GM12892 (cell line): ENCODE data around the gene ACAP3.

Experiments used
- DNase-seq: peaks from one replicate; pipeline ENCODE4 v3.0.0; 2011; ENCODE audit not compliant: insufficient read length
- FAIRE-seq: peaks from 2 replicates; lab custom pipeline; 2011; peaks lifted over from hg19 to GRCh38; lab: Jason Lieb, UNC
- POLR2A ChIP-seq: IDR thresholded peaks from 2 replicates; pipeline ENCODE4 v1.6.1; 2011; ENCODE audit warnings: low read depth, low read length, control low read depth
- POLR2AphosphoS5 ChIP-seq: IDR thresholded peaks from 2 replicates; pipeline ENCODE4 v1.6.1; 2011; ENCODE audit warnings: low read depth, low read length, control low read depth
- TAF1 ChIP-seq: IDR thresholded peaks from 2 replicates; pipeline ENCODE4 v1.6.1; 2011; ENCODE audit warnings: low read depth, mild to moderate bottlenecking, control low read depth, low read length, borderline replicate concordance

Gene ACAP3

GRCh38 chr1:1285102-1285571 lies 22.6 kb downstream of the ACAP3 start:
- DNase-seq (no peak), FAIRE-seq (no peak)
- TF ChIP-seq POLR2AphosphoS5 (no peak), POLR2A (no peak), TAF1 (no peak)

DNA sequence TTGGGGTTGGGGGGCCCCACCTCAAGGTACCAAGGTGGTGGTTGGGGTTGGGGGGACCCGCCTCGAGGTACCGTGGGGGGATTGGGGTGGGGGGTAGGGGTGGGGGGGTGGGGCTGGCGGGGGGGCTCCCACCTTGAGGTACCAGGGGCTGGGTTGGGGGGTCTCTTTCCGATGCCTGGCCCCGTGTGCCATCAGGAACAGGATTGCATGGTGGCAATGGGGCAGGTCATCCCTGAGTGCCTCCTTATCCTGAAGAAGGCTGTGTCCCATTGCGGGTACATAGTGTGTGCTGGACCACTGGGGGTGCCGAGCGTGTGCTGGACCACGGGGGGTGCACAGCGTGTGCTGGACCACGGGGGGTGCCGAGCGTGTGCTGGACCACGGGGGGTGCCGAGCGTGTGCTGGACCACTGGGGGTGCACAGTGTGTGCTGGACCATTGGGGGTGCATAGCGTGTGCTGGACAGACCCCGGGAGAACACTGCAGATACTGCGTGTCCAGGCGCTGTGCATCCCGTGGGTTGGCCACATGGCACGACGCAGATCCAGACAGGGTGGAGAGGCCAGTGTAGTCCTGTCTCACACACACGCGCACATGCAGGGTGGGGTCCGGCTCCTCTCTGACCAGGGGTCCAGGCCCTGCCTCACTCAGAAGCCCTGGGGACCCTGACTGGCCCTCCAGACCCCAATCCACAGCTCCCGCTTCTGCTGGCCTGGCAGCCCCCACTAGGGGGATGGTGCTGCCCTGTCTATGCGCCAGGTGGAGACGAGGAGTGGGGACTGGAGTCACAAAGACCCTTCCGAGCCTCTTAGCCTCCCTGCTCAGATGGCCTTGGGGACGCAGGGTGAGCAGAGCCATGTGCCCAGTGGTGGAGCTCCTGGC lies 23.3 kb downstream of the ACAP3 start:
- FAIRE-seq: no peak
- DNase-seq: no peak
- no peak for TF ChIP-seq POLR2A
- no peak for TF ChIP-seq POLR2AphosphoS5
- TF ChIP-seq TAF1: no peak

DNA sequence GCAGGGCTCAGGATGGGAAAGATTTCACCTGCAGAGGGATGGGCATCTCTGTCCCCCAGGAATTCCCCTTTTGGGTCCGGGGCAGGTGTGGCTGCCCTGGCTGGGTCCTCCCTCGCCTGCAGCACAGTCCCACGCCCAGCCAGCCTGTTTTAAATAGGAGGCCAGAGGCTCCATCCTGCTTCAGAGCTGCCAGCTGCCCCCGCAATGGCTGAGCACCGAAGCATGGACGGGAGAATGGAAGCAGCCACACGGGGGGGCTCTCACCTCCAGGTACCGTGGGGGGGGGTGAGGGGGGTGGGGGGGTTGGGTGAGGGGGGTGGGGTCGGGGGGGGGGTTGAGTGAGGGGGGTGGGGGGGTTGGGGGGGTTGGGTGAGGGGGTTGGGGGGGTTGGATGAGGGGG lies 23.9 kb downstream of the ACAP3 start:
- no peak for FAIRE-seq
- TF ChIP-seq TAF1: no peak
- TF ChIP-seq POLR2A: no peak
- TF ChIP-seq POLR2AphosphoS5: no peak
- DNase-seq: no peak

- TF ChIP-seq TAF1 (no peak), POLR2AphosphoS5 (no peak), POLR2A (no peak)
- DNase-seq: no peak
- no peak for FAIRE-seq
These were observed 24.7 kb downstream of the ACAP3 start for GRCh38 chr1:1282998-1283397.

DNA sequence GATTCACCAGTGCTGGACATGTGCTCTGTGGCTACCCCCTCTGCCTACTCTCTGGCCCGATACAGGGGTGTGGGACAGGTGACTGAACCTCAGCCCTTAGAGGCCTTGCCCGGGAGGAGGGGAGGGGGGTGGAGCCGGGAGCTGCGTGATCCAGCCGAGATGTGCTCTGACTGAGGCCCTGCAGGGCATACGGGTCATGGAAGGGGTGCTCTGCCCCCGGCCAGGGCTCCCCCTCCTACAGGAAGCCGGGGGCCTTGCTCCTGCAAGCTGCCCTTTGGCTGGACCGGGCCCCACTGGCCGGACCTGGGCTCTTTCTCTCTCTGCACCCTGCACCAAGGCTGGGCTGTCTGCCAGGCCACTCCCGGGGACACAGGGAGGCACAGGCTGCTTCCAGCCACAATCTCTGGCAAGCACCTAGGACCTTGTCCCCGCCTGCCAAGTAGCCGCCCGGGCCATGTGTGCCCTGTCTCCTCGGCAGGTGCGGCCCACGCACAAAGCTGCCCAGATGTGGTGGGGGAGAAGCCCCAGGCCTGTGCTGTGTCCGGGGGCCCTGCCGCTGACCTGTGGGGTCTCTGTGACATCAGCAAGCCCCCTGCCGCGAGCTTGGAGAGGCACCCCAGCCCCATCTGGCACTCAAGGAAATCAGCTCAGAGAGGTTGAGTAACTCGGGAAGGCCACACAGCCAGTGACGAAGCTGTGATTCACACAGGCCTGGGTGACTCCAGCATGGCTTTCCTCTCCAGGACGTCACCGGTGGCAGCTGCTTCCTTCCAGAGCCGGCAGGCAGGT lies 26.0 kb downstream of the ACAP3 start:
- no peak for FAIRE-seq

DNA sequence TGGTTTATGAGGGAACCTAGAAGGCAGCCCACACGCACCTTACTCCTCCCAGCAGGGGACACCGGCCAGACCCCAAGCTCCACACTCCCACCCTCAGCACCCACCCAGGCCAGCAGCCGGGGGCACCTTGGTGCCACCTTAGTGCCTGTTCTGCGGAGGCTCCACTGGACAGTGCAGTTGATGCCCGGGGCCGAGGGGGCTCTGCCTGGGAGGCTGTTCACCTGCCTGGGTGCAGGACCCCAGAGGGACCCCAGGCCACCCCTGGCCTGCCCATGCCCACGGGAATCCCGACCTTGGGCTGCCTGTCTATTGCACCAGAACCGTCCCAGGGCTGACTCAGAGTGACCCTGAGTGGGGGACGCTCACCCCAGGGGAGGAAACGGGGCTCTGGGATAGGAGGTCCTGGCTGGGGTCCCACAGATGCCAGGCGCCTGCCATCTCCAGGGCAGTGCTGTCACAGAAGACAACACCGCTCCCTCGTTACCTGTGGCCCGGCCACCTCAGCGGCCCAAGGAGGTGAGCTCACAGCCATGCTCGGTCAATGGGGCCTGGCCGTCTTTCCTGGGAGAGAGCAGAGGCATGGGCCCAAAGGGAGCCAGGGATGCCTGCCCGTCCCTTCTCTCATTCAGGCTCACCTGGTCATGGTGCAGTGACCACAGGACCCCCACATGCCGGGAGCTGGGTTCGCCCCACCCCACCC lies 26.8 kb downstream of the ACAP3 start:
- FAIRE-seq (no peak), DNase-seq (no peak)
- TF ChIP-seq TAF1: no peak
- no peak for TF ChIP-seq POLR2A
- TF ChIP-seq POLR2AphosphoS5: no peak

More for the DNA sequence above, 26.0 kb downstream of the ACAP3 start:
- no peak for TF ChIP-seq POLR2A
- no peak for TF ChIP-seq POLR2AphosphoS5
- TF ChIP-seq TAF1: no peak
- no peak for DNase-seq

GRCh38 chr1:1279028-1279427 lies 28.7 kb downstream of the ACAP3 start:
- TF ChIP-seq POLR2AphosphoS5 (no peak), POLR2A (no peak), TAF1 (no peak)
- DNase-seq: no peak
- FAIRE-seq: no peak

GRCh38 chr1:1278620-1279019 lies 29.1 kb downstream of the ACAP3 start:
- DNase-seq (no peak), FAIRE-seq (no peak)
- TF ChIP-seq POLR2A: no peak
- no peak for TF ChIP-seq POLR2AphosphoS5
- TF ChIP-seq TAF1: no peak

DNA sequence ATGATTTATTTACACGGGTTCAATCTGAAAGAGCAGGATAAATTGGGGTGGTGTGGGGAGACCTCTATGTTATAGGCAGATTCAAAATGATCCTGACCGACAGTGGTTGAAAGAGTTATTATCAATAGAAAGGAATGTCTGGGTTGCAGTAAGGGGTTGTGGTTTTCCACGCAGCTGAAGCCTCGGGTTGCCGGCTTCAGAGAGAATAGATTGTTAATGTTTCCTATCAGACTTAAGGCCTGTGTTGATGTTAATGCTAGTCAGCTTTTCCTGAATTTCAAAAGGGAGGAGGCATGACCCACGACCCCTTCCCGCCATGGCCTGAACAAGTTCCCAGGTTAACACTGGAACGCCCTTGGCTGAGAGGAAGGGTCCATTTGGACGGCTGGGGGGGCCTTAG lies 31.9 kb downstream of the ACAP3 start:
- TF ChIP-seq TAF1 (no peak), POLR2AphosphoS5 (no peak), POLR2A (no peak)
- DNase-seq (no peak), FAIRE-seq (no peak)

- no peak for DNase-seq
- FAIRE-seq: no peak
- TF ChIP-seq TAF1 (no peak), POLR2AphosphoS5 (no peak), POLR2A (no peak)
These were observed 32.7 kb downstream of the ACAP3 start for GRCh38 chr1:1274931-1275431.

- TF ChIP-seq POLR2AphosphoS5 (no peak), TAF1 (no peak), POLR2A (no peak)
- DNase-seq (no peak), FAIRE-seq (peak; percentile 64)
These were observed 33.3 kb downstream of the ACAP3 start for GRCh38 chr1:1274299-1274930.
